Gastrocnemius medialis (tissue), 4 donors: ENCODE data around the gene BTG3.

Experiments used
- CTCF ChIP-seq, 5 experiments: fragments of 450-650 bp in 3 of 5; fragments of 200-600 bp in 2 of 5; sonication (generic) in 2 of 5; IDR thresholded peaks in 4 of 5; conservative IDR thresholded peaks in 1 of 5; 1 replicate in 4 of 5; 2 replicates in 1 of 5; pipeline ENCODE4 v1.5.1; 2016 to 2019; ENCODE audit warnings: antibody characterized with exemption in 5 of 5, mild to moderate bottlenecking in 3 of 5, moderate library complexity in 3 of 5
- POLR2A ChIP-seq, 2 donors: fragments of 450-650 bp; IDR thresholded peaks; one replicate each; pipeline ENCODE4 v1.6.1; 2017; ENCODE audit warnings: antibody characterized with exemption in 2 of 2, mild to moderate bottlenecking in 2 of 2, moderate library complexity in 2 of 2

- TF ChIP-seq CTCF (IDR thresholded peaks at IDR 0.05 in 4 of 5, conservative IDR thresholded peaks at IDR 0.05 in 1 of 5) (no peak), POLR2A (IDR thresholded peaks at IDR 0.05) (no peak)
Observed at GRCh38 chr21:17613242-17613676, 558 bp upstream of the BTG3 start.
